Vagina (tissue), 2 donors: Measurements from ENCODE around the gene KCNK16.

Experiments used
- POLR2A ChIP-seq, 2 donors: fragments of 450-650 bp; IDR thresholded peaks; one replicate each; pipeline ENCODE4 v1.6.1; 2017; ENCODE audit warnings: antibody characterized with exemption in 2 of 2, mild to moderate bottlenecking in 2 of 2, moderate library complexity in 2 of 2
- POLR2AphosphoS5 ChIP-seq, 2 donors: sonication (generic); formaldehyde crosslinking; IDR thresholded peaks; one replicate each; pipeline ENCODE4 v1.9.0; 2017; ENCODE audit warnings: antibody characterized with exemption in 2 of 2, mild to moderate bottlenecking in 2 of 2, low read depth in 1 of 2; ENCODE audit not compliant: insufficient read depth in 1 of 2
- TF ChIP-seq, protein P1 (sequence below), 3 experiments: fragments of 450-650 bp in 2 of 3; fragments of 200-600 bp in 1 of 3; sonication (generic) in 1 of 3; IDR thresholded peaks; one replicate each; pipeline ENCODE4 v1.5.1; 2017 to 2019; ENCODE audit warnings: antibody characterized with exemption in 3 of 3, mild to moderate bottlenecking in 2 of 3, moderate library complexity in 2 of 3

DNA sequence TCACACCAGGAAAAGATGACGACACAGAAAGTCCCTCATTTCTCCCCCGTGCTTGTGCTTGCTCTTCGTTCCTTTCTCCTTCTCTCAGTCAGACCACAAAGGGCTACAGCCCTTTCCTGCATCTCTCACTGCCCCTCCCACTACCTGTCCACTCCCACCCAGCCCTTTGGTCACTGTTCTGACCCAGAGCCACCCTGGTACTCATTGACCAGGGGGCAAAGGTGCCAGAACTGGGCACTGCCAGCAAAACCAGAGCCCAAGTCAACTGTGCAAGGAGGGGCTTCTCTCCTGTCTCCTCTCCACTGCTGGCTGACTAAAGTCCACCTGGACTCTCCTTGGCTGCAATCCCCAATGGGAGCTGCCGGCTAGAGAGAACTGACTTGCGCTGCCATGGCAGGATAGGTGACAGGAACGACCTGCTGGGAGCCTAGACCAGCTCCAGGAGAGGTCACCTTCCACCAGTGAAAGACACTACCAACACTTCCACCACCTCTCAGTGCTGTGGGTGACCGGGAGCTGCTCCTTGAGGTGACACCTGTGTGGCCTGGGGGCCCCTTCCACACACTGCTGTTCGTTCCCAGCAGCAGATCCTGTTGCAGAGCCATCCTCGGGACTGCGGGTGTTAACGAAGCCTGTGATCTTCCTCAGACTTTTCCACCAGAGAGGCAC lies 41.1 kb downstream of the KCNK16 start:
- TF ChIP-seq, protein P1, sequence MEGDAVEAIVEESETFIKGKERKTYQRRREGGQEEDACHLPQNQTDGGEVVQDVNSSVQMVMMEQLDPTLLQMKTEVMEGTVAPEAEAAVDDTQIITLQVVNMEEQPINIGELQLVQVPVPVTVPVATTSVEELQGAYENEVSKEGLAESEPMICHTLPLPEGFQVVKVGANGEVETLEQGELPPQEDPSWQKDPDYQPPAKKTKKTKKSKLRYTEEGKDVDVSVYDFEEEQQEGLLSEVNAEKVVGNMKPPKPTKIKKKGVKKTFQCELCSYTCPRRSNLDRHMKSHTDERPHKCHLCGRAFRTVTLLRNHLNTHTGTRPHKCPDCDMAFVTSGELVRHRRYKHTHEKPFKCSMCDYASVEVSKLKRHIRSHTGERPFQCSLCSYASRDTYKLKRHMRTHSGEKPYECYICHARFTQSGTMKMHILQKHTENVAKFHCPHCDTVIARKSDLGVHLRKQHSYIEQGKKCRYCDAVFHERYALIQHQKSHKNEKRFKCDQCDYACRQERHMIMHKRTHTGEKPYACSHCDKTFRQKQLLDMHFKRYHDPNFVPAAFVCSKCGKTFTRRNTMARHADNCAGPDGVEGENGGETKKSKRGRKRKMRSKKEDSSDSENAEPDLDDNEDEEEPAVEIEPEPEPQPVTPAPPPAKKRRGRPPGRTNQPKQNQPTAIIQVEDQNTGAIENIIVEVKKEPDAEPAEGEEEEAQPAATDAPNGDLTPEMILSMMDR (IDR thresholded peaks at IDR 0.05): no peak
- TF ChIP-seq POLR2AphosphoS5 (IDR thresholded peaks at IDR 0.05; ENCODE audit: insufficient read depth in 1 of 2, low read depth in 1 of 2) (no peak), POLR2A (IDR thresholded peaks at IDR 0.05) (no peak)
